HG02885 (cell line): ENCODE data around the gene TMEM37.

Experiments
- ATAC-seq: cut with Tn5 transposase; IDR thresholded peaks from one replicate; pipeline ENCODE4 v1.9.1; 2021; ENCODE audit warnings: mild to moderate bottlenecking; ENCODE audit not compliant: unreplicated experiment, poor library complexity

Gene TMEM37

GRCh38 chr2:119486886-119487285 is 55.2 kb downstream of the TMEM37 start:
- no peak for ATAC-seq

GRCh38 chr2:119487434-119488244 is 56.0 kb downstream of the TMEM37 start:
- ATAC-seq, result no peak
